AG04449 (cell line): ENCODE results near the gene ATP6V1D.

ENCODE experiments used
- CTCF ChIA-PET: fragments of 350-600 bp; formaldehyde crosslinking; extraction: SDS; loops from one replicate; lab custom pipeline; 2021; ENCODE audit warnings: antibody characterized with exemption; lab: Yijun Ruan, JAX
- POLR2A ChIA-PET: fragments of 400-600, 350-600 bp; formaldehyde crosslinking; extraction: SDS; loops from one replicate; lab custom pipeline; 2020; ENCODE audit warnings: antibody characterized with exemption, inconsistent platforms; lab: Yijun Ruan, JAX
- DNase-seq: peaks from one replicate; pipeline ENCODE4 v3.0.0-alpha.2; 2010; ENCODE audit warnings: low read depth, low spot score
- H3K4me3 ChIP-seq: 2 replicates; pipeline ENCODE4 v1.5.1; 2011; ENCODE audit warnings: low read depth, mild to moderate bottlenecking, control low read depth, low read length
- TF ChIP-seq, protein P1 (sequence below): IDR thresholded peaks from one replicate; pipeline ENCODE4 v1.5.1; 2011; ENCODE audit warnings: mild to moderate bottlenecking, moderate library complexity, low read length, control low read depth, inconsistent platforms; ENCODE audit not compliant: insufficient read depth; ENCODE audit errors: missing control alignments

Gene ATP6V1D

GRCh38 chr14:67395876-67396189 is 36.2 kb upstream of the ATP6V1D start:
- ChIA-PET POLR2A (no interaction called here), CTCF (no interaction called here)
- no peak overlapping the region for H3K4me3 ChIP-seq
- DNase-seq, result no peak
- TF ChIP-seq, protein P1, sequence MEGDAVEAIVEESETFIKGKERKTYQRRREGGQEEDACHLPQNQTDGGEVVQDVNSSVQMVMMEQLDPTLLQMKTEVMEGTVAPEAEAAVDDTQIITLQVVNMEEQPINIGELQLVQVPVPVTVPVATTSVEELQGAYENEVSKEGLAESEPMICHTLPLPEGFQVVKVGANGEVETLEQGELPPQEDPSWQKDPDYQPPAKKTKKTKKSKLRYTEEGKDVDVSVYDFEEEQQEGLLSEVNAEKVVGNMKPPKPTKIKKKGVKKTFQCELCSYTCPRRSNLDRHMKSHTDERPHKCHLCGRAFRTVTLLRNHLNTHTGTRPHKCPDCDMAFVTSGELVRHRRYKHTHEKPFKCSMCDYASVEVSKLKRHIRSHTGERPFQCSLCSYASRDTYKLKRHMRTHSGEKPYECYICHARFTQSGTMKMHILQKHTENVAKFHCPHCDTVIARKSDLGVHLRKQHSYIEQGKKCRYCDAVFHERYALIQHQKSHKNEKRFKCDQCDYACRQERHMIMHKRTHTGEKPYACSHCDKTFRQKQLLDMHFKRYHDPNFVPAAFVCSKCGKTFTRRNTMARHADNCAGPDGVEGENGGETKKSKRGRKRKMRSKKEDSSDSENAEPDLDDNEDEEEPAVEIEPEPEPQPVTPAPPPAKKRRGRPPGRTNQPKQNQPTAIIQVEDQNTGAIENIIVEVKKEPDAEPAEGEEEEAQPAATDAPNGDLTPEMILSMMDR, result no peak

DNA sequence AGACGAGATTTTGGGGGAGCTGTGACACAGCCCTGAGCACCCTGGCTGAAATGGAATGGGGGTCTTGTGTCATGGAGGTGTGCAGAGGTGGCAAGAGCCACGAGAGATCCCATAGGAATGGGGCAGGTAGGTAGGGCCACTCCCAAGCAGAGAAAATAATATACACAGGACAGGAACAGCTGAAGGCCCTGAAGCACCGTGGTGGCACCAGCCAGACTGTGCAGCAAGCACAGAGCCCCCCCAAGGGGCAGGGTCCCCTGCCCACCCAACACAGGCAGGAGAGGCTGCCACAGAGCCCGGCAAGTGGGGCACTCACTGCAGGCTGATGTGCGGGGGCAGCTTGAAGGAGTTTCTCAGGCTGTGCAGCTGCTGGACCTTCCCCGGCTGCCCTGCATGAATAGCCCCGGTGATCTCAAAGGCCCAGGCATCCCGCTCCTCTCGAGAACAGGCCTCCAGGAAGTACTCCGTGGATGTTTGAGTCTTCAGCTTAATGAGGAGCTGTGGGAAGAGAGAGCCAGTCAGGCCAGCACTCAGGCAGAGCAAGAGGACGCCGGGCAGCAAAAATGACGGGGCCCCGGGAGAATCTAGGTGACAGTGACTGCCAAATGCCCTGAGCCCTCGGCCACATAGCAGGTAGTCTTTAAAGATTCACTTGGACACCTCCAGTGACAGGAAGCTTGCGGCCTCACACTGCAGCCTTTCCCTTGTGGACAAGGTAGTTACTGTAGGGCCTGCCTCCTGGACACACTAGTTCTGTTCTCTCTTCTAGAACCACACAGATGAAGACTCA is 35.7 kb upstream of the ATP6V1D start:
- no peak for DNase-seq
- no peak overlapping the region for H3K4me3 ChIP-seq
- TF ChIP-seq, protein P1, result no peak
- POLR2A ChIA-PET, result no interaction called here
- CTCF ChIA-PET, result no interaction called here

DNA sequence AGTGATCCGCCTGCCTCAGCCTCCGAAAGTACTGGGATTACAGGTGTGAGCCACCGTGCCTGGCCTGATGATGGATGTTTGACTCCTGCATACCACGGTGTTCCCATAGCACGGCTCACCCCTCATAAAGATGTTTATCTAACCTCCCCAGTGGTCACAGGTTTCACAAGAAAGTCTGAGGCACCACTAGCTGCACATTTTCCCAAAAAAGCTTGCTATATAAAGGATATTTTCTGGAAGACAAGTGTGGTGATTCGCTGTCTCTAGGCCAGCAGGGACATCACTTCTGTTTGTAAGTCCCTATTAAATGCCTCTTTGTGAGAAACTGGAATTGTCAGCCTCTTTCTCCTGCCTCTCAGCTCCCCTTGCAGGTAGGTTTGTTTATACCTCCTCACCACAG is 34.1 kb upstream of the ATP6V1D start:
- no peak for DNase-seq
- TF ChIP-seq, protein P1, result no peak
- POLR2A ChIA-PET, result no interaction called here
- H3K4me3 ChIP-seq, result no peak overlapping the region
- CTCF ChIA-PET, result interaction anchor here (0.7 kb wide), 1 partner anchor 10 kb away, joined by 3 read pairs; no protein-coding TSS in a partner anchor

- no peak overlapping the region for H3K4me3 ChIP-seq
- ChIA-PET POLR2A (no interaction called here), CTCF (no interaction called here)
- TF ChIP-seq, protein P1, result no peak
- no peak for DNase-seq
Measured at GRCh38 chr14:67392800-67393199, 33.2 kb upstream of the ATP6V1D start.

DNA sequence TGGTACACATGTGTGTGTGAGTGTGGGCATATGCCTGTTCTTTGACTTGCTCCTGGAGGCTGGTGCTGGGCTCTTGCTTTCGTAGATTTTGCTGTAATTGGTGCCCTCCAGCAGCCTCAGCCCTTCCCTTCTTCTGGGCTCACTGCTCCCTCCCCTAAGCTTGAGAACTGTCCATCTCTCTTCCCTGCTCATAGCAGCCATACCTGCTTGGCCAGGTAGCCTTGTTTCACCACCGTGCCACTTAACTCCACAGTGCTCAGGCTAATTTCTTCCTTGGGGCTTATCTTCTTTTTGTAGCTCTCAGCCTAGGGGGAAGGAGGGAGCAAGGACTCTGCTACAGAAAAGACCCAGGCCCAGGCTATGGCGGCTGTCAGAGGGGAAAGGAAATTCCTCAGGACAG is 32.5 kb upstream of the ATP6V1D start:
- CTCF ChIA-PET, result no interaction called here
- DNase-seq, result no peak
- no peak overlapping the region for H3K4me3 ChIP-seq
- TF ChIP-seq, protein P1, result no peak
- POLR2A ChIA-PET, result no interaction called here

GRCh38 chr14:67391268-67391667 is 31.7 kb upstream of the ATP6V1D start:
- ChIA-PET POLR2A (no interaction called here), CTCF (no interaction called here)
- no peak overlapping the region for H3K4me3 ChIP-seq
- TF ChIP-seq, protein P1, result no peak
- DNase-seq, result no peak
